Stomach smooth muscle (tissue), 2 donors: ENCODE results near the gene CFAP100.

Source experiments
- H3K27ac ChIP-seq: one replicate; pipeline ENCODE4 v1.7.0; 2013; ENCODE audit warnings: mild to moderate bottlenecking, low read length, inconsistent platforms
- H3K27me3 ChIP-seq, 2 donors: one replicate each; pipeline ENCODE4 v1.7.0; 2013; ENCODE audit warnings: low read length in 2 of 2; ENCODE audit not compliant: insufficient read depth in 2 of 2, control insufficient read depth in 1 of 2
- H3K36me3 ChIP-seq, 2 donors: one replicate each; pipeline ENCODE4 v1.7.0; 2013; ENCODE audit warnings: low read length in 2 of 2; ENCODE audit not compliant: control insufficient read depth in 2 of 2, insufficient read depth in 2 of 2
- H3K4me1 ChIP-seq: one replicate; pipeline ENCODE4 v1.7.0; 2013; ENCODE audit warnings: low read length; ENCODE audit not compliant: control insufficient read depth, insufficient read depth
- H3K4me3 ChIP-seq, 2 donors: one replicate each; pipeline ENCODE4 v1.7.0; 2013; ENCODE audit warnings: low read length in 2 of 2
- H3K9ac ChIP-seq, 2 donors: one replicate each; pipeline ENCODE4 v1.7.0; 2013; ENCODE audit warnings: low read length in 2 of 2, mild to moderate bottlenecking in 1 of 2
- H3K9me3 ChIP-seq, 2 donors: one replicate each; pipeline ENCODE4 v1.7.0; 2013; ENCODE audit warnings: low read length in 2 of 2; ENCODE audit not compliant: control insufficient read depth in 2 of 2
- donor health status: healthy.
- donor health status: Pancreatic carcinoma.

The CFAP100 gene

DNA sequence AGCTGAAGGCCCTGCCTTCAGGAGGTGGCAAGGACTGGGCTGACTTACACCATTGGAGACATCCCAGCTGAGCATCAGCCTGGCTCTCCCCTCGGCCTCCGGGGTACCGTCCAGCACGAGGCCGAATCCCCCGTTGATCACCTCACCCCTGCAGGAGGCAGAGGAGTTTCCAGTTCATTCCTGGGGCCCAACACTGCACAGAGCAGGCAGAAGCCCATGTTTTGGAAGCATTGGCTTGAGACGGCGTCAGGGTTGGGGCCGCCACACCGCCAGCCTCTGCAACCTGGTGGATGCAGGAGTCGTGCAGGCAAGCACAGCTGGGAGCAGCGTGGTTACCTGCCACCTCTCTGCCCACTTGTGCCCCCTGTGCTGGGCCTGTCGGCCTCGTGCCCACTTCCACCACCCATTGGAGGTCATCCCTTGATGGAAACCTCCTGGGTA lies 88.6 kb downstream of the CFAP100 start:
- no peaks in the 10 kb centered on the region for H3K9me3 ChIP-seq
- no peak overlapping the region for H3K4me3 ChIP-seq
- no peak overlapping the region for H3K27ac ChIP-seq
- H3K36me3 ChIP-seq: no peaks in the 10 kb centered on the region
- no peak overlapping the region for H3K9ac ChIP-seq
- H3K4me1 ChIP-seq: no peaks in the 10 kb centered on the region
- no peaks in the 10 kb centered on the region for H3K27me3 ChIP-seq

DNA sequence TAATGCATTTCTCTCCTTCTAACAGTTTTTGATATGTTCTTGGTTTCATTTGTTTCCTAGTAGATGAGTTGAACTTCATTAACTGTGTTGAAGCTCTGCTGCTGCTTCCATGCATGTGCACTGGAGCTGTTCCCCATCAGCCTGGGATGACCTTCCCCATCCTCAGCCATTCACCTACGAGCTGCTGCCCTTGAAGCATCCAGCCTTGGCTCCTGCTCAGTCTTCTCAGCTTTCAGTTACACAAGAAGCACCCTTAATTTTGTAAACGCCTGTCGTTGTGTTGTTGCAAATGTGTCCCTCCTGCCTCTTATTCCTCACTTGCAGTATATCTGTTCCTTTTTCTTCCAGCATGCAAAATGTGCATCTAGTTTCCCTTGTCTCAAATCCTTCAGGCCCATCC lies 89.4 kb downstream of the CFAP100 start:
- H3K9ac ChIP-seq: no peak overlapping the region
- H3K27ac ChIP-seq: no peak overlapping the region
- H3K4me3 ChIP-seq: no peak overlapping the region
- no peaks in the 10 kb centered on the region for H3K27me3 ChIP-seq
- H3K36me3 ChIP-seq: no peaks in the 10 kb centered on the region
- H3K9me3 ChIP-seq: no peaks in the 10 kb centered on the region
- H3K4me1 ChIP-seq: no peaks in the 10 kb centered on the region

DNA sequence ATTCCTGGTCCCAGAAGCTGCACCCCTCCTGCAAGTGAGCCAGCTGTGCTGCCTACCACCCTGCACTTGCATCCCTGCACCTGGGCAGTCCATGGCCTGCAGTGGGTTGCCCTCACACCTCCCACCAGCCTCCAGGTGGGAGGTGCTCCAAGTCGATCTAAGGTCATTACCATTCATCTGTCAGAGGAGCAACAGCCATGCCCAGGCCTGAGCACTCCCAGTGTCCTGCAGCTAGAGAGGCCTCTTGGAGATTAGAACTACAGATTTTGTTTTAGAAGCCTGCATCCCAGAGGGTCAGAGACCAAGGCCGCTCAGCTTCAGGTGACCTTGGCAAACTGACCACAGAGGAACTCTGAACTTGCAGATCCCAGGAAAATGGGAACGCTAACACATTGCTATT lies 90.0 kb downstream of the CFAP100 start:
- Histone ChIP-seq H3K9ac (no peak overlapping the region), H3K4me3 (no peak overlapping the region), H3K36me3 (no peaks in the 10 kb centered on the region), H3K27me3 (no peaks in the 10 kb centered on the region), H3K4me1 (no peaks in the 10 kb centered on the region), H3K9me3 (no peaks in the 10 kb centered on the region), H3K27ac (no peak overlapping the region)

DNA sequence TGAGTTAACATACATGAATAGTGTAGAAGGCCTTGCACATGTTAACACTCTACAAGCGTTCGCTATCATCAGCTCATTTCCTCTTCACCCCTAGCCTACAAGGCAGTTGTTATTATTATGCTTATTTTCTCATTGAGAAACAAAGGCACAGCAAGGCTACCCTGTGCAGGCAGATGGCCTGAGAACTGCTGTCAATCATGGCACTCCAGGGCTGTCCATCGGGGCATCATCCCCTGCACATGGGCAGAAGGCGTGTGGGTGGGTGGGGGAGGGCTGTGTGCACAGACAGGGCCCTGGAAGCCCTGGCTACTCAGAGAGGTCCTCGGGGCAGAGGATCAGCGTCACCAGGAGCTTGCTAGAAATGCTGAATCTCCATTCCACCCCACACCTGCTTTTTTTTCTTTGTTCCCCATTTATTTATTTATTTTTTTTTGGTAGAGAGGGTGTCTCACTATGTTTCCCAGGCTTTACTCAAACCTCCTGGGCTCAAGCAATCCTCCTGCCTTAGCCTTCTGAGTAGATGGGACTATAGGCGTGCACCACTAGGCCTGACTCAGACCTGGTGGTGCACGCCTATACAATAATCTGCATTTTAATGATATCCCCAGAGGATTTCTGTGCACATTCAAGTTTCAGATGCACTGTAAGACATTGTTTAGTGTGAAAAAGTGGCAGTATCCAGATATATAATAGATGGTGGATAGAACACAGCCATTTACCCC lies 90.6 kb downstream of the CFAP100 start:
- no peaks in the 10 kb centered on the region for H3K9me3 ChIP-seq
- no peaks in the 10 kb centered on the region for H3K4me1 ChIP-seq
- no peaks in the 10 kb centered on the region for H3K27me3 ChIP-seq
- no peak overlapping the region for H3K27ac ChIP-seq
- H3K36me3 ChIP-seq: no peaks in the 10 kb centered on the region
- H3K4me3 ChIP-seq: no peak overlapping the region
- no peak overlapping the region for H3K9ac ChIP-seq

DNA sequence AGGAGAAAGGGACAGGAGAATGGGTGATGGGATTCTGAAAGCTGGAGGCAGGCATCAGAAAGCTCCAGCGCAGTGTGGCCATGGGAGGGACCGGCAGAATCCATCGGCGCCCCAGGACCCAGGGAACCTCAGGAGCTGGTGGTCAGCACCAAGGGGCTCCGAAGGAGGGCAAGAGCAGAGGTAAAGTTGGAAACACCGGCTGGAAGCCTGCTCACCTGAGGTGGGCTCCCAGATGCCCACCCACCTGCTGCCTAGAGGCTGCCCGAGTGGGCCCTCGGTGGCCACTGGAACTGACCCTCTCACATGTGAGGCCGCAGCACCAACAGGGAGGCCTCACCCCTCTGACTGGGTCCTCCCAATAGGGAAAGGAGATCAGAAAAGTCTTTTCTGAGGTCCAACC lies 91.2 kb downstream of the CFAP100 start:
- no peak overlapping the region for H3K9ac ChIP-seq

More for the DNA sequence above, 91.2 kb downstream of the CFAP100 start:
- H3K36me3 ChIP-seq: no peaks in the 10 kb centered on the region
- no peaks in the 10 kb centered on the region for H3K4me1 ChIP-seq
- H3K9me3 ChIP-seq: no peaks in the 10 kb centered on the region
- H3K4me3 ChIP-seq: no peak overlapping the region
- H3K27ac ChIP-seq: no peak overlapping the region
- no peaks in the 10 kb centered on the region for H3K27me3 ChIP-seq
